Choroid plexus epithelial cell (primary cell): ENCODE data around the gene SETD5.

Source experiments
- DNase-seq: peaks from one replicate; pipeline ENCODE4 v3.0.0-alpha.2; 2010; ENCODE audit warnings: low read depth
- H3K4me3 ChIP-seq: 2 replicates; pipeline ENCODE4 v1.5.1; 2011; ENCODE audit warnings: low read depth, mild to moderate bottlenecking, control low read depth, low read length, moderate library complexity
- CTCF ChIP-seq: conservative IDR thresholded peaks from 2 replicates; pipeline ENCODE4 v1.5.1; 2011; ENCODE audit warnings: low read depth, mild to moderate bottlenecking, control low read depth, inconsistent platforms, low read length, moderate library complexity

SETD5 gene

GRCh38 chr3:9397906-9398699 lies 688 bp downstream of the SETD5 start:
- TF ChIP-seq CTCF: no peak
- peak; percentile 45 for DNase-seq
- H3K4me3 ChIP-seq: peak overlapping the region; percentile 98

- DNase-seq: peak; percentile 80
- peak overlapping the region; percentile 98 for H3K4me3 ChIP-seq
- no peak for TF ChIP-seq CTCF
These were observed 1.4 kb downstream of the SETD5 start for GRCh38 chr3:9398700-9399336.

GRCh38 chr3:9399337-9399703 lies 1.9 kb downstream of the SETD5 start:
- peak; percentile 40 for DNase-seq
- TF ChIP-seq CTCF: no peak

GRCh38 chr3:9399746-9400145 lies 2.3 kb downstream of the SETD5 start:
- TF ChIP-seq CTCF: peak; percentile 47
- DNase-seq: peak; percentile 98
- peak overlapping the region; percentile 98 for H3K4me3 ChIP-seq

More at GRCh38 chr3:9399337-9399703, 1.9 kb downstream of the SETD5 start:
- peak overlapping the region; percentile 98 for H3K4me3 ChIP-seq

GRCh38 chr3:9400616-9401015 lies 3.2 kb downstream of the SETD5 start:
- DNase-seq: no peak
- H3K4me3 ChIP-seq: peak overlapping the region; percentile 29
- TF ChIP-seq CTCF: no peak

GRCh38 chr3:9401986-9402385 lies 4.6 kb downstream of the SETD5 start:
- TF ChIP-seq CTCF: no peak
- H3K4me3 ChIP-seq: peak overlapping the region; percentile 9
- DNase-seq: no peak
